ENCODE measurements around the gene RAMP2. TPM values are rescaled to one million over a fixed set of nuclear protein-coding genes. Genes with fewer than 3 reads are reported as not detected.

The RAMP2 gene
- total RNA-seq, 1 donor from 2014 or later: not detected

GRCh38 chr17:42784811-42785592, 24.0 kb downstream of the RAMP2 start:
- intact Hi-C loops (cut with micrococcal nuclease): loop anchor here (5.0 kb wide), 1 partner anchor 108 kb away; the partner anchor contains the start of gene PLEKHH3
- no peak overlapping the region for H3K27ac Mint-ChIP-seq

GRCh38 chr17:42787266-42787665, 26.2 kb downstream of the RAMP2 start:
- intact Hi-C loops (cut with micrococcal nuclease): no loop called here
- H3K27ac Mint-ChIP-seq: no peak overlapping the region
- peaks cover 58% of the 10 kb centered on the region for H3K27me3 Mint-ChIP-seq (ENCODE audit: low read depth)
- H3K4me1 Mint-ChIP-seq (ENCODE audit: low read depth): peaks cover 11% of the 10 kb centered on the region
- no peak overlapping the region for H3K4me3 Mint-ChIP-seq (ENCODE audit: low read depth)
- no peaks in the 10 kb centered on the region for H3K9me3 Mint-ChIP-seq
- H3K36me3 Mint-ChIP-seq (ENCODE audit: low read depth): no peaks in the 10 kb centered on the region
- no peak for DNase-seq (ENCODE audit: low spot score)

More at GRCh38 chr17:42784811-42785592, 24.0 kb downstream of the RAMP2 start:
- peaks cover 11% of the 10 kb centered on the region for H3K4me1 Mint-ChIP-seq (ENCODE audit: low read depth)
- H3K36me3 Mint-ChIP-seq (ENCODE audit: low read depth): no peaks in the 10 kb centered on the region
- DNase-seq (ENCODE audit: low spot score): no peak
- peaks cover 62% of the 10 kb centered on the region for H3K27me3 Mint-ChIP-seq (ENCODE audit: low read depth)
- H3K9me3 Mint-ChIP-seq: no peaks in the 10 kb centered on the region
- H3K4me3 Mint-ChIP-seq (ENCODE audit: low read depth): no peak overlapping the region

- H3K27me3 Mint-ChIP-seq (ENCODE audit: low read depth): peaks cover 21% of the 10 kb centered on the region
- intact Hi-C loops (cut with micrococcal nuclease): no loop called here
- no peak for DNase-seq (ENCODE audit: low spot score)
- peaks cover 3% of the 10 kb centered on the region for H3K4me1 Mint-ChIP-seq (ENCODE audit: low read depth)
- H3K4me3 Mint-ChIP-seq (ENCODE audit: low read depth): no peak overlapping the region
- H3K9me3 Mint-ChIP-seq: no peaks in the 10 kb centered on the region
- H3K27ac Mint-ChIP-seq: no peak overlapping the region
- H3K36me3 Mint-ChIP-seq (ENCODE audit: low read depth): peaks cover 7% of the 10 kb centered on the region
These were observed 30.9 kb downstream of the RAMP2 start for GRCh38 chr17:42791948-42792347.

GRCh38 chr17:42792545-42792944, 31.5 kb downstream of the RAMP2 start:
- no peak for DNase-seq (ENCODE audit: low spot score)
- H3K27ac Mint-ChIP-seq: no peak overlapping the region
- intact Hi-C loops (cut with micrococcal nuclease): no loop called here
- H3K27me3 Mint-ChIP-seq (ENCODE audit: low read depth): peaks cover 19% of the 10 kb centered on the region
- peaks cover 7% of the 10 kb centered on the region for H3K36me3 Mint-ChIP-seq (ENCODE audit: low read depth)
- H3K9me3 Mint-ChIP-seq: no peaks in the 10 kb centered on the region
- no peak overlapping the region for H3K4me3 Mint-ChIP-seq (ENCODE audit: low read depth)
- peaks cover 7% of the 10 kb centered on the region for H3K4me1 Mint-ChIP-seq (ENCODE audit: low read depth)

- Mint-ChIP-seq H3K4me1 (ENCODE audit: low read depth) (peaks cover 14% of the 10 kb centered on the region), H3K27ac (peak overlapping the region; percentile 8), H3K36me3 (ENCODE audit: low read depth) (peaks cover 7% of the 10 kb centered on the region), H3K27me3 (ENCODE audit: low read depth) (peaks cover 9% of the 10 kb centered on the region), H3K4me3 (ENCODE audit: low read depth) (no peak overlapping the region), H3K9me3 (peaks cover 3% of the 10 kb centered on the region)
- DNase-seq (ENCODE audit: low spot score): no peak
- intact Hi-C loops (cut with micrococcal nuclease): no loop called here
These were observed 34.0 kb downstream of the RAMP2 start for GRCh38 chr17:42795061-42795460.

- no peak overlapping the region for H3K4me3 Mint-ChIP-seq (ENCODE audit: low read depth)
- intact Hi-C loops (cut with micrococcal nuclease): no loop called here
- peaks cover 7% of the 10 kb centered on the region for H3K36me3 Mint-ChIP-seq (ENCODE audit: low read depth)
- H3K4me1 Mint-ChIP-seq (ENCODE audit: low read depth): peaks cover 14% of the 10 kb centered on the region
- no peak overlapping the region for H3K27ac Mint-ChIP-seq
- peaks cover 3% of the 10 kb centered on the region for H3K9me3 Mint-ChIP-seq
- H3K27me3 Mint-ChIP-seq (ENCODE audit: low read depth): peaks cover 8% of the 10 kb centered on the region
- no peak for DNase-seq (ENCODE audit: low spot score)
These were observed 34.4 kb downstream of the RAMP2 start for GRCh38 chr17:42795465-42795864.

GRCh38 chr17:42796066-42796758, 35.2 kb downstream of the RAMP2 start:
- Mint-ChIP-seq H3K4me3 (ENCODE audit: low read depth) (peak overlapping the region; percentile 46), H3K9me3 (peaks cover 3% of the 10 kb centered on the region), H3K4me1 (ENCODE audit: low read depth) (peaks cover 14% of the 10 kb centered on the region), H3K27ac (no peak overlapping the region), H3K36me3 (ENCODE audit: low read depth) (peaks cover 7% of the 10 kb centered on the region), H3K27me3 (ENCODE audit: low read depth) (peaks cover 7% of the 10 kb centered on the region)
- no peak for DNase-seq (ENCODE audit: low spot score)
- intact Hi-C loops (cut with micrococcal nuclease): no loop called here

- peaks cover 3% of the 10 kb centered on the region for H3K9me3 Mint-ChIP-seq
- H3K4me1 Mint-ChIP-seq (ENCODE audit: low read depth): peaks cover 14% of the 10 kb centered on the region
- no peak for DNase-seq (ENCODE audit: low spot score)
- intact Hi-C loops (cut with micrococcal nuclease): no loop called here
- H3K27ac Mint-ChIP-seq: no peak overlapping the region
- peak overlapping the region; percentile 91 for H3K4me3 Mint-ChIP-seq (ENCODE audit: low read depth)
- peaks cover 7% of the 10 kb centered on the region for H3K36me3 Mint-ChIP-seq (ENCODE audit: low read depth)
- peaks cover 12% of the 10 kb centered on the region for H3K27me3 Mint-ChIP-seq (ENCODE audit: low read depth)
These were observed 36.3 kb downstream of the RAMP2 start for GRCh38 chr17:42797067-42798007.

- H3K4me3 Mint-ChIP-seq (ENCODE audit: low read depth): peak overlapping the region; percentile 91
- intact Hi-C loops (cut with micrococcal nuclease): no loop called here
- no peak for DNase-seq (ENCODE audit: low spot score)
- H3K27me3 Mint-ChIP-seq (ENCODE audit: low read depth): peaks cover 15% of the 10 kb centered on the region
- peaks cover 14% of the 10 kb centered on the region for H3K4me1 Mint-ChIP-seq (ENCODE audit: low read depth)
- peaks cover 3% of the 10 kb centered on the region for H3K9me3 Mint-ChIP-seq
- peak overlapping the region; percentile 44 for H3K27ac Mint-ChIP-seq
- peaks cover 7% of the 10 kb centered on the region for H3K36me3 Mint-ChIP-seq (ENCODE audit: low read depth)
These were observed 37.0 kb downstream of the RAMP2 start for GRCh38 chr17:42798011-42798382.

- Mint-ChIP-seq H3K4me3 (ENCODE audit: low read depth) (peak within 1 kb of the TSS; percentile 91), H3K27me3 (ENCODE audit: low read depth) (peaks cover 15% of the 10 kb centered on the region), H3K9me3 (peaks cover 3% of the 10 kb centered on the region), H3K4me1 (ENCODE audit: low read depth) (peaks cover 14% of the 10 kb centered on the region), H3K36me3 (ENCODE audit: low read depth) (peaks cover 7% of the 10 kb centered on the region), H3K27ac (peak within 1 kb of the TSS; percentile 44)
- DNase-seq (ENCODE audit: low spot score): peak; percentile 75
- intact Hi-C loops (cut with micrococcal nuclease): no loop called here
These were observed 37.7 kb downstream of the RAMP2 start, which contains the start of the genes CNTD1 and COA3 for GRCh38 chr17:42798383-42799380. Gene CNTD1 (plus strand): TSS chr17:42798861. CDS start chr17:42799068, 207 bp downstream. Gene COA3 (minus strand): TSS chr17:42798704. CDS start chr17:42798681, 23 bp downstream.

- H3K4me1 Mint-ChIP-seq (ENCODE audit: low read depth): peaks cover 5% of the 10 kb centered on the region
- no peak overlapping the region for H3K27ac Mint-ChIP-seq
- intact Hi-C loops (cut with micrococcal nuclease): loop anchor here (2.0 kb wide), 1 partner anchor 18 kb away; no protein-coding TSS in a partner anchor
- peaks cover 15% of the 10 kb centered on the region for H3K27me3 Mint-ChIP-seq (ENCODE audit: low read depth)
- no peak for DNase-seq (ENCODE audit: low spot score)
- no peaks in the 10 kb centered on the region for H3K36me3 Mint-ChIP-seq (ENCODE audit: low read depth)
- no peak overlapping the region for H3K4me3 Mint-ChIP-seq (ENCODE audit: low read depth)
- H3K9me3 Mint-ChIP-seq: peaks cover 3% of the 10 kb centered on the region
These were observed 42.3 kb downstream of the RAMP2 start for GRCh38 chr17:42803074-42803883.

Measured in activated T-helper 2 cell treated with anti-CD3 and anti-CD28 coated beads, Interferon-gamma antibody, Interleukin-2, Interleukin-4, amounts not matched to agents 10 μg/mL and 5 μg/mL and 100 μg/mL, durations not matched to agents 14 hours and 24 hours and 36 hours (primary cell).